Cardiac muscle cell (in vitro differentiated cells and primary cell): Measurements from ENCODE around the gene XRCC4. TPM values are rescaled to one million over a fixed set of nuclear protein-coding genes. Genes with fewer than 3 reads are reported as not detected.

Experiments
- DNase-seq, 2 donors: peaks; one replicate each; pipeline versions ENCODE4 v3.0.0 to v3.0.0-alpha.2; 2010 to 2017; ENCODE audit warnings: low read depth in 1 of 2, low spot score in 1 of 2
- H3K27ac ChIP-seq: fragments of 200-600 bp; sonication (generic); 2 replicates; pipeline ENCODE4 v1.5.1; 2016
- H3K27me3 ChIP-seq: fragments of 200-600 bp; sonication (generic); 2 replicates; pipeline ENCODE4 v1.6.0; 2016; ENCODE audit warnings: control low read depth
- H3K36me3 ChIP-seq: fragments of 200-600 bp; sonication (generic); 2 replicates; pipeline ENCODE4 v1.5.1; 2016; ENCODE audit warnings: control low read depth
- H3K4me1 ChIP-seq: fragments of 200-600 bp; sonication (generic); 2 replicates; pipeline ENCODE4 v1.8.1; 2017; ENCODE audit warnings: low read depth, mild to moderate bottlenecking, mixed run types
- H3K4me3 ChIP-seq: fragments of 200-600 bp; sonication (generic); 2 replicates; pipeline ENCODE4 v1.5.1; 2016; ENCODE audit warnings: mild to moderate bottlenecking
- H3K9me3 ChIP-seq: fragments of 200-600 bp; sonication (generic); 2 replicates; pipeline ENCODE4 v1.5.1; 2017; ENCODE audit warnings: low read depth, mild to moderate bottlenecking, control low read depth
- polyA plus RNA-seq: library from polyadenylated mRNA; unstranded; fragments of >200 nt; fragmentation: Nextera tagmentation; extraction: Ambion mirVana; gene quantifications from 2 replicates; pipeline ENCODE4 v1.2.1, GENCODE V29; 2016
- total RNA-seq: library from RNA; depleted of rRNA; stranded (reverse); fragments of >200 nt; gene quantifications from 2 replicates; pipeline ENCODE4 v1.2.3, GENCODE V29; 2016
- TF ChIP-seq, protein P1 (sequence below): IDR thresholded peaks from 2 replicates; pipeline ENCODE4 v1.5.1; 2012; ENCODE audit warnings: low read depth, mild to moderate bottlenecking, low read length

The XRCC4 gene
- total and polyA plus RNA-seq, 2 experiments from 2014 or later = 9.7 to 19.2 TPM

- Histone ChIP-seq H3K36me3 (no peaks in the 10 kb centered on the region), H3K9me3 (no peaks in the 10 kb centered on the region), H3K27me3 (no peaks in the 10 kb centered on the region), H3K4me1 (no peaks in the 10 kb centered on the region), H3K4me3 (no peak overlapping the region), H3K27ac (no peak overlapping the region)
- TF ChIP-seq, protein P1, sequence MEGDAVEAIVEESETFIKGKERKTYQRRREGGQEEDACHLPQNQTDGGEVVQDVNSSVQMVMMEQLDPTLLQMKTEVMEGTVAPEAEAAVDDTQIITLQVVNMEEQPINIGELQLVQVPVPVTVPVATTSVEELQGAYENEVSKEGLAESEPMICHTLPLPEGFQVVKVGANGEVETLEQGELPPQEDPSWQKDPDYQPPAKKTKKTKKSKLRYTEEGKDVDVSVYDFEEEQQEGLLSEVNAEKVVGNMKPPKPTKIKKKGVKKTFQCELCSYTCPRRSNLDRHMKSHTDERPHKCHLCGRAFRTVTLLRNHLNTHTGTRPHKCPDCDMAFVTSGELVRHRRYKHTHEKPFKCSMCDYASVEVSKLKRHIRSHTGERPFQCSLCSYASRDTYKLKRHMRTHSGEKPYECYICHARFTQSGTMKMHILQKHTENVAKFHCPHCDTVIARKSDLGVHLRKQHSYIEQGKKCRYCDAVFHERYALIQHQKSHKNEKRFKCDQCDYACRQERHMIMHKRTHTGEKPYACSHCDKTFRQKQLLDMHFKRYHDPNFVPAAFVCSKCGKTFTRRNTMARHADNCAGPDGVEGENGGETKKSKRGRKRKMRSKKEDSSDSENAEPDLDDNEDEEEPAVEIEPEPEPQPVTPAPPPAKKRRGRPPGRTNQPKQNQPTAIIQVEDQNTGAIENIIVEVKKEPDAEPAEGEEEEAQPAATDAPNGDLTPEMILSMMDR = no peak
- no peak for DNase-seq
These were observed 254.5 kb downstream of the XRCC4 start for GRCh38 chr5:83331842-83332241.

- H3K9me3 ChIP-seq = no peaks in the 10 kb centered on the region
- H3K36me3 ChIP-seq = no peaks in the 10 kb centered on the region
- H3K4me1 ChIP-seq = no peaks in the 10 kb centered on the region
- no peak overlapping the region for H3K4me3 ChIP-seq
- peak in 1 of 2 donors; percentile 76 for DNase-seq
- no peaks in the 10 kb centered on the region for H3K27me3 ChIP-seq
- TF ChIP-seq, protein P1 = no peak
- no peak overlapping the region for H3K27ac ChIP-seq
These were observed 260.2 kb downstream of the XRCC4 start for GRCh38 chr5:83337453-83338035.

GRCh38 chr5:83340511-83340918 lies 263.2 kb downstream of the XRCC4 start:
- no peak overlapping the region for H3K4me3 ChIP-seq
- H3K9me3 ChIP-seq = no peaks in the 10 kb centered on the region
- no peak overlapping the region for H3K27ac ChIP-seq
- no peaks in the 10 kb centered on the region for H3K4me1 ChIP-seq
- peak in 1 of 2 donors; percentile 63 for DNase-seq
- H3K36me3 ChIP-seq = no peaks in the 10 kb centered on the region
- TF ChIP-seq, protein P1 = no peak
- H3K27me3 ChIP-seq = no peaks in the 10 kb centered on the region

- no peak overlapping the region for H3K4me3 ChIP-seq
- TF ChIP-seq, protein P1 = no peak
These were observed 264.5 kb downstream of the XRCC4 start for GRCh38 chr5:83341815-83342334.

GRCh38 chr5:83342465-83342864 lies 265.1 kb downstream of the XRCC4 start:
- Histone ChIP-seq H3K9me3 (no peaks in the 10 kb centered on the region), H3K4me3 (no peak overlapping the region), H3K36me3 (no peaks in the 10 kb centered on the region), H3K27me3 (no peaks in the 10 kb centered on the region), H3K27ac (no peak overlapping the region), H3K4me1 (no peaks in the 10 kb centered on the region)
- no peak for DNase-seq
- TF ChIP-seq, protein P1 = no peak

More at GRCh38 chr5:83341815-83342334, 264.5 kb downstream of the XRCC4 start:
- Histone ChIP-seq H3K36me3 (no peaks in the 10 kb centered on the region), H3K4me1 (no peaks in the 10 kb centered on the region), H3K9me3 (no peaks in the 10 kb centered on the region), H3K27ac (no peak overlapping the region), H3K27me3 (no peaks in the 10 kb centered on the region)
- no peak for DNase-seq
